DLD1 (cell line): ENCODE measurements around the gene PAK6.

Experiments used
- in situ Hi-C: cut with HindIII; loops from 2 replicates; pipeline ENCODE4 v1.10.0; 2017; ENCODE audit warnings: low sequenced_read_pairs

Gene PAK6

DNA sequence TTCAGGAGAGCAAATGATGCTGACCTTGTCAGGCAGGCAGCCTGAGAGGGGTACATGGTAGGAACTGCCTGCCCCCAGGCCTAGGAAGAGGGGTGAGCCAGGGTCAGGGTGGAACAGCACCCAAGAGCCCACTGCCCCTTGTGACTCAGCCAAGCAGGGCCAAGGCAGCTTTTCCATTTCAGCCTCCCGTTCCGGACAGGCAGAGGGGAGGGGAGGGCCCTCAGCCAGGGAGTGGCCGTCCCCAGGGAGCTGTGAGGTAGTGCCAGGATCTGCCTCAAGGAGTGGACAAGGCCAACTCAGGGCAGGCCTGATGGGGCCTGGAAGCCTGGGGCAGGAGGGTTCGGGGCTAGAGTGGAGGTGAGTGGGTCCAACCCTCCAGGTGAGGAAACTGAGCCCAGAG lies 49.1 kb downstream of the PAK6 start:
- in situ Hi-C loops: no loop called here

DNA sequence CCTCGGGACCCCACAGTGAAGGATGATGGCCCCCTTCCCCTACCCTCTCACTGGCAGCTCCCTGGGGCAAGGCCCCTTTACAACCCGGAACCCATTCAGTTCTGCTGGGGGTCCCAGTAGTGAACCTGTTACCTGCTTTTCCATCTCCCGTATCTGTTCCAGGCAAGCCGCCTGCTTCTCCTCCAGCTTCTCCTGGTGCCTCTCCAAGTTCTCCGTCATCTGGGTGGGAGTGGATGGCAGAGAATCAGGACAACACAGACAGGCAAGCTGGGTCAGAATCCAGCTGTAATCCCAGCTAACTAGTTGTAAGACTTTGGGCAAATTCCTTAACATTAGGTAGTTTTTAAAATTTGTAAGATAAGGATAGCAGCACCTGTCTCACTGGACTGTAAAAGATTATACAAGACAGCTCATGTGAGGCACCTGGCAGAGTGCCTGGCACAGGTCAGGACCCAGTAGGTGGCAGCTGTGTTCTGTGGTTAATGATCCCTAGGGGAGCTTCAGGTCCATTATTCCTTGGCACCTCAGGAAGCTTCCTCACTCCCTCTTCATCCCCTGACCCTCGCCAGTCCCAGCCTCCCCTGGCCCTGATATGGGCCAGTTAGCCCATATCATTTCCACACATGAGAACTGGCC lies 50.4 kb downstream of the PAK6 start:
- in situ Hi-C loops: no loop called here

DNA sequence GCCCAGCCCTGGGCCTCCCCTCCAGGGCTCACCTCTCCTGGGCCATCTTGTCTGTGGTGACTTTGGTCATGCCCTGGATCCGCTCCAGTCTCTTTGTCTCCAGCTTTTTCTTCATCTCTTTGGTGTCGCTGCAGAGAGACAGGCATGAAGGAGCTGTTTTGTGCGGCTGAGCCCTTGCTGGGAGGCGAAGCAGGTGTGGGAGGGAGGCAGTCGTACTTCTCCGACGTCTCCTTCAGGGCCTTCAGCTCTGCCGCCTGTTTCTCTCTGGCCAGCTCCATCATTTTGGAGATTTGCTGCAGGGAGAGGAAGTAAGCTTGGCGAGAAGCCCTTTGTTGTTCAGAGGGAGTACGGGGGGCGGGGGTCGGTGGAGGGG lies 51.7 kb downstream of the PAK6 start:
- in situ Hi-C loops: no loop called here

DNA sequence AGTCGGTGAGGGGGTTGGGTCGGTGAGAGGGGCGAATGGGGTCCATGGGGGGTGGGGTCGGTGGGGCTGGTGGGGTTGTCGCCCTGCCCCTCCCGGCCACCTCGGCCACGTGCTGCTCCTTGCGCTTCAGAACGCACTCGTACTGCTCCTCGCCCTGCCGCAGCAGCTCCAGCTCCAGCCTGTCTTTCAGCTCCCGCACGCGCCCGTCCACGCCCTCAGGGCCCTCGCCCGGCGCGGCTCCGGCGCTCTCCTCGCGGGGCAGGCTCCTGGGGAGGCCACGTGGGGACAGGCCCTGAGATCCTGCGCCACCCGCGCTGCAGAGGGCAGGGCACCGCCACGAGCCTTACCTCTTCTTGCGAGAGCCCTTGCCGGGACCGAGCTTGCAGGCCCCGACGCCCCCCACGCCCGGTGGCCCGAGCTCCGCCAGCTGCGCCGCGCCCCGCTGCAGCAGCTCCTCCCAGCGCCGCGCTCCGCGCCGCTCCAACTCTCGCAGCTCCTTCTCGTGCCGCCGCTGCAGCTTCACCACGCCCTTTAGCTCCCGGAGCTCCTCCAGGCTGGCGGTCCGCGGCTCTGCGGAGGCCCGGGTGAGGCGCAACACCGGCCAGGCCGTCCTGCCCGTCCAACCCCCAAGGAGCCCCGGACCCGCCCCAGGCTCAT lies 52.2 kb downstream of the PAK6 start:
- in situ Hi-C loops: no loop called here

DNA sequence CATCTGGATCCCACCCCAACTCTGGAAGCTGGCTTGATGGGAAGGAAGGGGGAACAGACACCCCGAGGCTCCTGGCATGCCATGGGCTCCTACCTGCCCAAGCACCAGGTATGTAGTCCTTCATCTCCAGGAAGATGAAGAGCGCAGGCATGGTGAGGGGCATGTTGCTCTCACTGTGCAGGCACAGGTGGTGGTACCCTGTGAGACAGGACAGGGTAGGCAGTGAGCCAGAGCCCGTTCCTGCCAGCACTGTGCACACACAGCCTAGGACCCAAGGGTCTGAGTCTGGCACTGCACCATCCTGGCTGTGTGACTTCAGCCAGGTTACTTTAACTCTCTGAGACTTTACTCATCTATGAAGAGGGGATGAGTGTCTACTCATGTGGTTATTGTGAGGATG lies 53.4 kb downstream of the PAK6 start:
- in situ Hi-C loops: no loop called here

DNA sequence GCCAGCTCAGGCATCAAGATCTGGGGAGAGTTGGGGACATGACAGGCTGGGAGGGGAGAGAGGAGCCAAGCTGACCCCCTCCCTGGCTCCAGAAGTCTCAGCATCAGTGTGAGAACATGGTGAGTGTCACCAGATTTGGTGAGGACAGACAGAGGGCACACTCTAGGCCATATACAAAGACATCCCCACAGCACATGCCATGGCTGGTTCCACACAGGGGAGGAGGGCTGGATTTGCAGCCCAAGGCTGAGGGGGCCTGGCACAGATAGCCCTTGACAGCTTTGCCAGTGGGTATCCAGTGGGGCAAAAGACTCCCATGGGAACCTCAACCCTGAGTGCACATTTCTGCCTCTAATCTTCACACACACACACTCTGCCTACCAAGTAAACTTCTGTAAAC lies 54.1 kb downstream of the PAK6 start:
- in situ Hi-C loops: no loop called here

DNA sequence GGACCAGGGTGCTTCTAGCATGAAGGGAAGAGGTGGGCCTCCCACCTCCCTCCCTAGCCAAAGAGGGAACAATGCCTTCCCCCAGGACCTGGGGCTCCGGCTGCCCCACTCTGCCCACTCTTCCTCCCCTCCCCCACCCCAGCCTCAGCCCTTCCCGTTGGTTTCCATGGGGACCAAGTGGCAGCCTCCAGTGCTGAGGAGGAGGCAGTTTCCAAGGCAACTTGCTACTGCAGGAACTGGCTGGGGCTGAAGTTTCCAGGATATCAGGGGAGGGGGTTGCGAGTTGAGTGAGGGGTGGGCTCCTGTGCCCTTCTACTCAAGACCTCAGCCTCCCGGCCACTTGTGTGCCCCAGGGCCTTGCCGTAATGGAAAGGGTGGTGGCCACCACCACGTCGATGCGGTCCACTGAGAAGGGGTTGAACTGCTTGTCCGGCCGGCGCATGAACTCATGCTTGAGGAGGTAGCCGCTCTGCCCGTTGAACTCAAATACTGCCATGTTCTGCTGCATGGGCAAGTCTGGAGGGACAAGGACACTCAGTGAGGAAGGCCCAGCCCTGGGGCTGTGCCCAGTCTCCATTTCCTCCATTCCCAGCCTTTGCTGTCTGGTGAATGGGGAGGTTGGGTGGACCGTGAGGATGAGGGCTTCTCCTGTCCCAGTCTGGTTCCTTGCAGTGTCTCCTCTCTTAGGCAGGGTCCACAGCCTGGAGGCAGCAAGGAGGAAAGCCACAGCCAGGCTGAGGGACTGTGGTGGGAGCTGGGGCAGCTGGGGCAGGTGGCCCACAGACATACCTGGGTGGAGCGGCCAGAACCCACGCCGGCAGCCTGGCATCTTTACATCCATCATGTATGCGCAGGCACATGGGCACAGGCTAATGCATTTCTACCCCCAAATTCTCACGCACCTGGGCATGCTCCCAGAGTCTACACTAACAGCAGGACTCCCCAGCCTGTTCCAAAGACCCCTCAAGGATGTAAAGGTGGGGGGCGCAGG lies 55.3 kb downstream of the PAK6 start:
- in situ Hi-C loops: no loop called here

DNA sequence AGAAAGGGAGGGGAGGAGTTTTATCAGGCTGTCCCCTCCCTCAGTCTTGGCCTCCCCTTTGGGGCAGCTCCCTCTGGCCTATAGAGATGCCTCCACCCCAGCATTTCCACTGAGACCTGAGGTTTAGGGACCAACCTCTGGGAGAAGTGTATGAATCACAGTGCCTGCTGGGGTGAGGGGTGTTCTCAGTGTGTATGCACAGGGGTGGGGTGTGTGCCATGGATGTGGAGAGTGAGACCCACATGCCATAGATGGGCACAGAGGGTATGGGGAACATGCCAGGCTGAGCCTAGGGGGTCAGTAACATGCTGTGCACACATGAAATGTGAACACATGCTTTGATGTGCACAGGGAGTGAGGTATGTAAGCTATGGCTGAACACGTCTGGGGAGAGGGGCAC lies 56.4 kb downstream of the PAK6 start:
- in situ Hi-C loops: no loop called here

DNA sequence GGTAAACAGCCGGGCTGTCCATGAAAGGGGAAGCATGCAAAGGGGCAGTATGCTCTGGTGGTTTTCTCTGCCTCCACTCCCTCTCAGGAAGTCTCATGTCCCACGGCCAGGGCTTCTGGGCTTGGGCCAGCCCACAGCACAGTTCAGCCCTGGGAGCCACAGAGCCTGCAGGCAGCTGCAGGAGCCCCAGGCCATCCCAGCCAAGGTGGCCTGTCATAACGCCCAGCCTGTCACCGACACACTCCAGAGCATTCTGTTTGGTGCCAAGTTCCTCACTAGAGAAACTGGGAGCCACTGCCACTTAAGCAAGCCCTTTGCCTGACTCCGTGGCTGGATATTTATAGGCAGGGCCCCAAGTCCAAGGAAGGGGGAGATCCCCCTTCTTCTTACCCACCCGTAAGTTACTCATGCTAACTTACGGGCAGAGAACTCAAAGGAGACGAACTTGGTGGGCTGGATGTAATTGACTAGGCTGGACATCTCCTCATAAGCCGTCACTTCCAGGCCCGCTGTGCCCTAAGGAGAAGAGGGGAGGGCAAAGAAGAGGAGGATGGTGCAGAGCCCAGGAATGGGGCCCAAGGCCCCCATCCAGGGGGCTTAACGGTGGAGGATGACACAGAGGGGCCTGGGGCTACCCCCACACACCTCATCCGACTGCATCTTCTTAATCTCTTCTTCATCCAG lies 57.2 kb downstream of the PAK6 start:
- in situ Hi-C loops: no loop called here

DNA sequence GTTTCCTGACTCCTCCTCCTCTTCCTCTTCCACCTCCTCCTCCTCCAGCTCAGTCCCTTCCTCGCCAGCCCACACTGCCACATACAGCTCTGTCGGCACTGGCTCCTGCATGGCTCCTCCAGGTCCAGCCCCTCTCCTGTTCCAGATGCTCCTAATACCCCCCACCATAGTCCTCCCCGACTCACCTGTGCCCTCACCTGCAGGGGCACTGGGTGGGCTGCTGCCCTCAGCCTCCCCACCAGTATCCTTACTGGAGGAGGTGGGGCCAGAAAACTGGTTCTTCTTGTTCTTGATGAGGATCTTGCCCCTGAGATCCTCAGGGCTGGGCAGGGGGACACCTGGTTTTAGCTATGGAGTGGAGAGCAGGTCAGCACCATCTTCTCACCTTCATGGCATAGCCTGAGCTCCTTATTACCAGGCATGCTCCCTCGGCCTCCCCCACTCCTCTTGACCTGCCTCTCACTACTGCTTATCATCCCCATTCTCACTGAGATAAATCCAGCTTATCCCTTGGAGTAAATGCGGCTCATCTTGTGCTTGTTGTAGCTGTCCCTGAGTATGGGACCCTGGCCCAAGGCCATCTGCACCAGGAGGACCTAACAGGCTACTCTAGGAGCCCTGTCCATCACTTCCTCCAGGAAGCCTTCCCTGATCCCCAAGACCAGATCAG lies 57.8 kb downstream of the PAK6 start:
- in situ Hi-C loops: no loop called here

DNA sequence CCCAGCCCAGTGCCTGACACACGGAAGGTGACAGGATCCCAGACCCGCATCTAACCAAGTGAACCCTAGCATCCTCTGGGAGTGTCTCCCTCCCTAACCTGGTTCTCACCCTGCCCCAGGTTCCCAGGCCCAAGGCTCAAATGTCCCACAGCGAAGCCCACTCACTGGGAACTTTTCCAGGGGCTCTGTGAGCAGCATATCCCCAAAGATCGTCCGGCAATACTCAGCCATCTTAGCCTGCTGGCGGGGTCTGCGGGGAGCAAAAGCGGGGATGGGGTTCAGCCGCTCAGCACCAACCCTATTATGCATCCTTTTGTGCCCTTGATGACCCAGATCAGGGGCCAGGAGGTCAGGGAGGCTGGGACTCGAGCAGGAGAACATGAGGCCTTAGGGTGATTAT lies 58.5 kb downstream of the PAK6 start:
- in situ Hi-C loops: no loop called here

DNA sequence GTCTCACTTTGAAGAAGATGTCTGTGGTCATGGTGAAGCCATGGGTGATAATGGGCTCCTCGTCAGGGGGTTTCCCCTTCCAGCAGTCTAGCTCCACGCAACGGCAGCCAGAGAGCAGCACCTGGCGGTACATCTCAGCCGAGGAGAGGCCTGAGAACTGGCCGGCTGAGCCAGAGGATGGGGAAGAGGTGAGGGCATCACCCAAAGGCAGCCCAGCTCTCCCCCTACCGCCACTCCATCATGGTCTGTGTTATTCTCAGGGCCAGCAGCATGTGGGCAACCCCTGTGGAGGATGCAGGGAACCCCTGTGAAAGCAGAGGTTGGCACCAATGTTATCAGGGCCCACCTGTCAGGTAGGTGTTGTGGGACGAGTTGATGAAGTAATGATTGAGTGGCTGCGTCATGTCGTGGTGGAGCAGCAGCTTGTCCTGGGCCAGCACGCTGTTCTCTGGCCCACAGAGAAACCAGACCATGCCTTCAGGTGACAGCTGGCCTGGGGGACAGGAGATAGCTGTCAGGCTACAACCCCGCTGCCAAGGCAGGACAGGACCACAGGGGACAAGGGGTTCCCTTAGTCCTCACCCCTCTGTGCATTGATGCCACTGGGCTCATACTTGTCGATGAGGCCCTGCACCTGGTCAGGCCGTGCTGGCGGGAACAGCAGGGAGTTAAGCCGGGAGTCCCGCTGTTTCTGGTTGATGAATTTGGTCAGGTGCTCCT lies 59.5 kb downstream of the PAK6 start:
- in situ Hi-C loops: no loop called here

DNA sequence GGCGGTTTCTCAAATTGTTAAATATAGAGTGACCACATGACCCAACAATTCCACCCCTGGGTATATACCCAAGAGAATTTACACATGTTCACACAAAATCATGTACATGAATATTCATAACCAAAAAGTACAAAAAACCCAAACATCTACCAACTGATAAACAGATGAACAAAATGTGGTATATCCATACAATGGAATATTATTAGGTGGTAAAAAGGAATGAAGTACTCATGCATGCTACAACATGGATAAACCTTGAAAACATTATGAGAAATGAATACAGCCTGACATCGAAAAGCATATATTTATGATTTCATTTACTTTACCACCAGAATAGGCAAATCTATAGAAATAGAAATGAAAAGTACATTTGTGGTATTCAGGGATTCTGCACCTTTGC lies 61.5 kb downstream of the PAK6 start:
- in situ Hi-C loops: no loop called here

DNA sequence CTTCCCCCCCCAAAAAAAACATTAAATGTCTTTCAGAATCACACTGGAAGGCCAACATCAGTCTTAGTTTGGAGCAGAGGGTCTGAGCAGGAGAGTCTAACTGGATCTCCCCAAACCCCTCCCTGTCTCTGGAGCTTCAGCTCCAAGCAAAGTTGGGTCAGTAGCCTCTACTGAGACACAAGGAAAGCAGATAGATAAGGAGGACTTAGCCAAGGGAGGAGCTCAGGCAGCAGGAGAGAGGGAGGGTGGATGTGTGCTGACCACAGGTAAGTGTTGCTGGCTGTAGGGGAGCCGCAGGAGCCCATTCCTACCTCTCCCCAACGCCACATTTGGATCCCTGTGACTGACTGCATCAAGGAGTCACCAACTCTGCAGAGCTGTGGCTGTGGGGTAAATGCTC lies 61.9 kb downstream of the PAK6 start:
- in situ Hi-C loops: no loop called here

DNA sequence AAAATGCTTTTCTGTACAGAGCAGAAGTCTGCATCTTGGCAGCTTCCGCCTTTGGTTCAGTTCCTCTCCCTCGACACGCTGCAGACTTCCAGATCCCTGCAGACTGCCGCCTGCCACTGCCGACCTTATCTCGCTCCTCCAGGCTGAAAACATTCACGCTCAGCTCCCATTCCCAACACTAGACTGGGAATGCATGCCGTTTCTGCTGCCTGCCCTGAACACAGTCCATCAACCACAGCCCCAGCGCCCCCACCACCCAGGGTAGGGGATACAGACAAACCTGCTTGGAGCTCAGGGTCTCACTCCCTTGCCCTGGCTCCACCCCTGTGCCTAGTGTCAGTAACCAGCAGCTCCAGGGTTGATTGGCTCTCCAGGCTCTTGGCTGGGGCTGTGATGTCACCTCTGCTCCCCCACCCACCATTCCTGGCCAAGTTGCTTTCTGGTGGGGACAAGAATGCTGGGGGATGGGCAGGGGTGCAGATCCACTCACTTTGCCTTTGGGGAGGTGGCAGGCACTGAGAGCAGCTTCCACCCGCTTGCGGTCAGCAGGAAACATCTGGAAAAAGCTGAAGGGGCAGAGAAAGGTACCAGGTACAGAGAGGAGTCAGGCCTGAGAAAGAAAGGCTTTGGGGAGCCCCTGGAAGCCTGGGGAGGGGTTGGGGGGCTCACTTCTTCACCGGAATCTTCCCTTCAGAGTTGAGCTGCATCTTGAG lies 62.8 kb downstream of the PAK6 start:
- in situ Hi-C loops: no loop called here

DNA sequence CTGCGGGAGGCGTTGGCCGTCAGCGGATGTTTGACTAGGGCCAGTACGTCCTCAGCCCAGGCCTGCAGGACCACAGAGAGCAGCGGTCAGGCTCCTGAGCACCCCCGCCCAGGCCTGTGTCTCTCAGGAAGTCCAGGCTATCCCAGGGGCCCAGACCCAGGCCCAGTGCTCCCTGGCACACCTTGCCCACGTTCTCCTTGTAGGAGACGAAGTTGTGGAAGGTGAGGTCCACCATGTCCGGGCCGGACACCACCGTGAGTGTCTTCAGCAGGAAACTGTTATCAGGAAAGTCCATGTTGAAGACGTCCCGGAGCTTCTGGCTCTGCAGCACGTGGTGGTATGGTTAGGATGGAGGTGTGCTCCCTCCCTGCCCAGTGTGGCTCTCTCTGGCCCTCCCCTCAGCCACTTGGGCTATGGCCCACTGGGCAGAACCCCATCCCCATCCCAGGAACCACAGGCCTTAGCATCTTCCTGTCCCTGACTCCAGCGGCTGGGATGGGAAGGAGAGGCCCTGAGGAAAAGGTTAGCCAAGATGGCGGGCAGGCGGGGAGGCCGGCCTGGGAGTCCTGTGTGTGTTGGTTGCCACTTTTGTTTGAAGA lies 63.5 kb downstream of the PAK6 start:
- in situ Hi-C loops: no loop called here

DNA sequence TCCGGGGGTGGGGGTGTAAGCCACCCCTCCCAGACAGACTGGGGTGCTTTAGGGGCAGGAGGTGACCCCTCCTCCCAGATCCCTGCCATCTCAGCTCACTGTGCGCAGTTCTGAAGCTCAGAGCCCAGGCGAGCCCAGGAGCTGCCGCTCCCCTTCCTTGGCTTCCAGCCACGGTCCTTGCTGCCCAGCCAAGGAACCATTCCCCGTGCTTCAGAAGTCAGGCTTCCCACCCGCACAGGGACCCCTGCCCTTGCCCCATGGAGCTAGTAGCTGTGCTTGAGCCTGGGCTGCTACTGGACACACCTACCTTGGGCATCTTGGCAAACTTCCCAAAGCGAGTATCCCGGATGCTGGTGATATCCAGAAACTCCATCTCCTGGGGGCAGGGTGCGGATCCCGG lies 64.1 kb downstream of the PAK6 start:
- in situ Hi-C loops: no loop called here

DNA sequence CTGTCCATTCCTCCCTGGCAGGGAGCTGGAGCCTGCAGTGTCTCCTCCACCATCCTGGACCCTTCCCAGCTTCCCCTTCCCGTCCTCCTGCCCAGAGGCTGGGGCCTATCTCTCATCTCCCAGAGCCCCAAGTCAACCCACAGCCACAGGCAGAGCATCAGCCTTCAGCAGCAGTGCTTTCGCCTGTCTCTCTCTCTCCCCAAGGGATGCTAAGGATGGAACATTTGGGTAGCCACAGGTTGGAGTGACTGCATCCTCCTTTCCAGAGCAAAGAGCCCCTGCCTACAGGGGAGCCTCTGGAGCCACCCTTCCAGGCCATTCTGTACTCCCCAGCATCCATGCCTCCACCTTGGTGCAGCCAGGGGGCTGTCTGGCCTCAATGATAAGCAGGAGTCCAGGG lies 64.7 kb downstream of the PAK6 start:
- in situ Hi-C loops: no loop called here

DNA sequence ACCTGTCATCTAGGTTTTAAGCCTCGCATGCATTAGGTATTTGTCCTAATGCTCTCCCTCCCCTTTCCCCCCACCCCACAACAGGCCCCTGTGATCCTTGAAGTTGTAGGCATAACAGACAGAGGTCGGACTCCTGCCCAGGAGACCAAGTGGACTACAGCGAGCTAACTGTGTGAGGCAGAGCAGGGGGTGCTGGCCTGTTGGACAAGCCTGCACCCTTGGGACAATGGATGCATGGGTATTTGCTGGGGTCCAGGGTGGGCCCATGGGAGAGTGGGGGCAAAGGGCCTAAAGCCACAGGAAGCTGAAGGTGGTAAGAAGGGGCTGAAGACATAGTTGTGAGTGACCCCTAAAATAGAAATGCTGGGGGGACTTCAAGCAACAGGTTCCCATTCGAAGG lies 66.4 kb downstream of the PAK6 start:
- in situ Hi-C loops: no loop called here
